PC-9 (cell line): ENCODE data around the gene SPATA31D4. TPM values are rescaled to one million over a fixed set of nuclear protein-coding genes. Genes with fewer than 3 reads are reported as not detected.
"Not testable (repeated sequence)": the region's sequence is repeated elsewhere in the genome, so short reads cannot be mapped to it uniquely, and the experiment has no call there.

Source experiments
- Bru-seq: library from RNA; stranded (reverse); fragments of 400-500 nt; gene quantifications from one replicate; lab custom pipeline; 2021; lab: Mats Ljungman, UMichigan
- BruChase-seq, 2 experiments: library from RNA; stranded (reverse); fragments of 400-500 nt; gene quantifications; one replicate each; lab custom pipeline; 2021; lab: Mats Ljungman, UMichigan
- BruUV-seq: library from RNA; stranded (reverse); fragments of 400-500 nt; replicated peaks from 2 replicates; lab custom pipeline; 2021; lab: Mats Ljungman, UMichigan
- CTCF ChIA-PET: fragments of 300-600 bp; sonication (Branson Sonifier 250); formaldehyde crosslinking; loops from one replicate; lab custom pipeline; 2022; ENCODE audit warnings: antibody characterized with exemption; lab: Charles Lee
- POLR2A ChIA-PET: fragments of 300-600 bp; sonication (Branson Sonifier 250); formaldehyde crosslinking; loops from one replicate; lab custom pipeline; 2022; ENCODE audit warnings: antibody characterized with exemption; ENCODE audit not compliant: unreplicated experiment; lab: Charles Lee
- DNase-seq, 2 experiments: peaks; one replicate each; pipeline versions ENCODE4 v3.0.0 to v3.0.0-alpha.2; 2015 to 2022; ENCODE audit warnings: mixed read lengths in 1 of 2
- H2AFZ ChIP-seq: fragments of 200-600 bp; sonication (generic); 2 replicates; pipeline ENCODE4 v1.8.1; 2017; ENCODE audit warnings: antibody characterized with exemption
- H3F3A ChIP-seq: fragments of 200-600 bp; sonication (generic); 2 replicates; pipeline ENCODE4 v1.8.1; 2017; ENCODE audit warnings: antibody characterized with exemption, mild to moderate bottlenecking, low read depth; ENCODE audit not compliant: insufficient read depth
- H3K27ac ChIP-seq: fragments of 200-600 bp; sonication (generic); 2 replicates; pipeline ENCODE4 v1.6.1; 2016; ENCODE audit warnings: mixed run types
- H3K27me3 ChIP-seq: fragments of 200-600 bp; sonication (generic); 2 replicates; pipeline ENCODE4 v1.6.1; 2016; ENCODE audit warnings: low read depth, mixed run types; ENCODE audit not compliant: insufficient read depth
- H3K36me3 ChIP-seq: fragments of 200-600 bp; sonication (generic); 2 replicates; pipeline ENCODE4 v1.6.1; 2016; ENCODE audit warnings: low read depth, mixed run types
- H3K4me1 ChIP-seq: fragments of 200-600 bp; sonication (generic); replicated peaks from 2 replicates; pipeline ENCODE4 v1.6.1; 2016; ENCODE audit warnings: mixed run types; ENCODE audit not compliant: insufficient read depth
- H3K4me2 ChIP-seq: fragments of 200-600 bp; sonication (generic); 2 replicates; pipeline ENCODE4 v1.6.1; 2017; ENCODE audit warnings: mixed run types
- H3K4me3 ChIP-seq: fragments of 200-600 bp; sonication (generic); 2 replicates; pipeline ENCODE4 v1.6.1; 2016; ENCODE audit warnings: mixed run types
- H3K79me2 ChIP-seq: fragments of 200-600 bp; sonication (generic); 2 replicates; pipeline ENCODE4 v1.6.1; 2017; ENCODE audit warnings: low read depth, mixed run types
- H3K9me2 ChIP-seq: fragments of 200-600 bp; sonication (generic); 2 replicates; pipeline ENCODE4 v1.8.1; 2017; ENCODE audit warnings: mild to moderate bottlenecking; ENCODE audit not compliant: insufficient read depth
- H3K9me3 ChIP-seq: fragments of 200-600 bp; sonication (generic); 2 replicates; pipeline ENCODE4 v1.8.1; 2016; ENCODE audit warnings: low read depth; ENCODE audit not compliant: insufficient read depth
- H4K20me1 ChIP-seq: fragments of 200-600 bp; sonication (generic); 2 replicates; pipeline ENCODE4 v1.8.1; 2017; ENCODE audit not compliant: insufficient read depth
- CTCF ChIP-seq: fragments of 200-600 bp; sonication (generic); conservative IDR thresholded peaks from 2 replicates; pipeline ENCODE4 v1.6.1; 2017; ENCODE audit warnings: mixed run types, antibody characterized with exemption, mild to moderate bottlenecking, moderate library complexity
- EZH2 ChIP-seq: fragments of 200-600 bp; sonication (generic); IDR thresholded peaks from 2 replicates; pipeline ENCODE4 v1.8.0; 2017; ENCODE audit warnings: antibody characterized with exemption, low read depth
- intact Hi-C: fragments of 100-400 bp; cut with micrococcal nuclease; formaldehyde crosslinking; loops from one replicate; pipeline ENCODE4 v1.10.0; 2022; ENCODE audit not compliant: unreplicated experiment
- long read RNA-seq: library from polyadenylated mRNA; stranded (forward); transcript quantifications from one replicate; pipeline ENCODE4 v2.0.0, GENCODE V29; 2022
- total RNA-seq: library from RNA; stranded (reverse); gene quantifications from 2 replicates; pipeline ENCODE4 v1.2.3, GENCODE V29; 2021

Gene SPATA31D4
- total RNA-seq (not detected in 2 replicates), Bru-seq, nascent RNA (not detected), BruChase-seq, experiment 1, labeled RNA remaining after a 2-hour chase (not detected), BruChase-seq, experiment 2, labeled RNA remaining after a 6-hour chase (not detected)
- long read RNA-seq: 0 reads

- CTCF ChIA-PET, DNase-seq, H4K20me1 ChIP-seq, H3K36me3 ChIP-seq, H3K79me2 ChIP-seq, H2AFZ ChIP-seq, H3K27ac ChIP-seq, H3K9me2 ChIP-seq, H3F3A ChIP-seq, H3K9me3 ChIP-seq, H3K4me1 ChIP-seq, intact Hi-C loops, H3K4me2 ChIP-seq, H3K27me3 ChIP-seq, H3K4me3 ChIP-seq, POLR2A ChIA-PET, BruUV-seq: not testable (repeated sequence)
Observed at GRCh38 chr9:81928305-81928704, at the start of gene SPATA31D4. Gene SPATA31D4, plus strand, starts transcription at chr9:81928428. Its CDS starts 86 bp downstream, at chr9:81928514.

DNA sequence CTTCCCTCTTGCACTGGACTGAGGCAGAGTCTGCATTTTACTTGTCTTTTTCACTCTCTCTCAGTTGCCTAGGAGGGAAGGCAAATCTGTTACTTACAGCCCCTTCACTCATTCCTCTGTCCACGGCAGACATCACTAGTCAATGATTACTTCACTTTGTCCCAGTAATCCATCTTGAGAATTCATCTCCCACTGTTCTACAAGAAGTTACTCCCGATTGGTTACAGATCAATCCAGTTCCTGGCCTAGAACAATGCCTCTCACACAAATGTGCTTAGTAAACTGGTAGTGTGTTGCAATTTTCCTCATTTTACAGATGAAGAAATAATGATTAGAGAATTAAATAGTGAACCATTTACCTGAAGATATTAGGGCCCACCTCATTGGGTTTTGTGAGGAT is 49.7 kb upstream of the SPATA31D4 start:
- Histone ChIP-seq H3K4me2 (no peak overlapping the region), H3K27ac (no peak overlapping the region), H3F3A (no peaks in the 10 kb centered on the region), H3K4me1 (no peaks in the 10 kb centered on the region), H4K20me1 (no peaks in the 10 kb centered on the region), H3K9me2 (no peaks in the 10 kb centered on the region), H3K79me2 (no peaks in the 10 kb centered on the region), H2AFZ (no peak overlapping the region), H3K27me3 (no peaks in the 10 kb centered on the region), H3K4me3 (no peak overlapping the region), H3K36me3 (no peaks in the 10 kb centered on the region), H3K9me3 (no peaks in the 10 kb centered on the region)
- no peak for DNase-seq
- CTCF ChIA-PET: no interaction called here
- intact Hi-C loops: no loop called here
- BruUV-seq: no TSS peak
- no peak for TF ChIP-seq EZH2
- TF ChIP-seq CTCF: no peak
- POLR2A ChIA-PET: no interaction called here

GRCh38 chr9:81879501-81879916 is 48.7 kb upstream of the SPATA31D4 start:
- no peaks in the 10 kb centered on the region for H3K9me2 ChIP-seq
- no peaks in the 10 kb centered on the region for H3F3A ChIP-seq
- CTCF ChIA-PET: no interaction called here
- intact Hi-C loops: no loop called here
- no peak overlapping the region for H3K27ac ChIP-seq
- H3K4me3 ChIP-seq: no peak overlapping the region
- no peak for DNase-seq
- no peak overlapping the region for H2AFZ ChIP-seq
- no peaks in the 10 kb centered on the region for H3K27me3 ChIP-seq
- POLR2A ChIA-PET: no interaction called here
- H3K79me2 ChIP-seq: no peaks in the 10 kb centered on the region
- no peaks in the 10 kb centered on the region for H3K4me1 ChIP-seq
- H3K4me2 ChIP-seq: no peak overlapping the region
- no peaks in the 10 kb centered on the region for H3K9me3 ChIP-seq
- no TSS peak for BruUV-seq
- TF ChIP-seq CTCF (no peak), EZH2 (no peak)
- no peaks in the 10 kb centered on the region for H3K36me3 ChIP-seq
- H4K20me1 ChIP-seq: no peaks in the 10 kb centered on the region

DNA sequence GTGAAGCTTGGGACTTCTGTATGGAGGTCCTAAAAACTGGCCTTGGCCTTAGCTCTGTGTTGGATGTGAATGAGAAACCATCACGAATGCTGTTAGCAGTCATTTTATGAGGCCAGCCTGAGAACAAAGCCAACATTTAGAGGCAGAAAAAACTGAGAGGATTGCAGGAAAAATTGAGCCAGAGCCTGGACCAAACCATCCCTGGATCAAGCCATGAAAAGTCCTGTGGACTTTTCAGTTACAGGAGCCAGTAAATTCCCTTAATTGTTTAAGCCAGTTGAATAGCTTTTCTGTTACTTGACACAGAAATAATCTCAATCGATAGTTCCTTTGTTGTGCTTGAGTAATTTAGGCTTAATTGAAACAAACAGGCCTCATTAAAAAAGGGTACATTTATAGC is 42.6 kb upstream of the SPATA31D4 start:
- Histone ChIP-seq H3K4me1 (peaks cover 7% of the 10 kb centered on the region), H3K79me2 (no peaks in the 10 kb centered on the region), H3F3A (no peaks in the 10 kb centered on the region), H3K36me3 (no peaks in the 10 kb centered on the region), H3K4me2 (no peak overlapping the region), H3K27me3 (no peaks in the 10 kb centered on the region), H3K9me3 (no peaks in the 10 kb centered on the region), H4K20me1 (no peaks in the 10 kb centered on the region), H3K27ac (no peak overlapping the region), H3K4me3 (no peak overlapping the region), H2AFZ (no peak overlapping the region), H3K9me2 (no peaks in the 10 kb centered on the region)
- ChIA-PET CTCF (interaction anchor here (0.6 kb wide), 1 partner anchor 63 kb away, joined by 6 read pairs; no protein-coding TSS in a partner anchor), POLR2A (no interaction called here)
- DNase-seq: no peak
- BruUV-seq: no TSS peak
- TF ChIP-seq CTCF: no peak
- no peak for TF ChIP-seq EZH2
- intact Hi-C loops: no loop called here
